Activated B cell treated with CpG ODN at 0.5 μM for 24 hours (primary cell): ENCODE results near the gene GRIN3B. TPM values are rescaled to one million over a fixed set of nuclear protein-coding genes. Genes with fewer than 3 reads are reported as not detected.

Source experiments
- ATAC-seq: fragments of 200-7000 bp; cut with Tn5 transposase; one replicate; pipeline ENCODE4 v1.10.0; 2021; ENCODE audit warnings: low read depth, mild to moderate bottlenecking, moderate library complexity
- CTCF ChIA-PET: fragments of 350-600 bp; sonication (Branson Sonifier 250); formaldehyde crosslinking; loops from one replicate; lab custom pipeline; 2021; ENCODE audit warnings: antibody characterized with exemption; lab: Charles Lee
- POLR2A ChIA-PET: fragments of 350-600 bp; sonication (Branson Sonifier 250); formaldehyde crosslinking; loops from one replicate; lab custom pipeline; 2021; ENCODE audit warnings: antibody characterized with exemption; lab: Charles Lee
- DNase-seq: peaks from one replicate; pipeline ENCODE4 v3.0.0; 2022
- H3K27ac Mint-ChIP-seq: one replicate; pipeline ENCODE4 v1.8.0; 2020; ENCODE audit warnings: mixed read lengths
- H3K27me3 Mint-ChIP-seq: one replicate; pipeline ENCODE4 v1.8.0; 2021; ENCODE audit warnings: mixed read lengths
- H3K36me3 Mint-ChIP-seq: one replicate; pipeline ENCODE4 v1.8.0; 2021; ENCODE audit warnings: low read depth, mixed read lengths
- H3K4me1 Mint-ChIP-seq: one replicate; pipeline ENCODE4 v1.8.0; 2021; ENCODE audit warnings: mixed read lengths
- H3K4me3 Mint-ChIP-seq: one replicate; pipeline ENCODE4 v1.8.0; 2020; ENCODE audit warnings: mild to moderate bottlenecking, mixed read lengths
- H3K9me3 Mint-ChIP-seq: one replicate; pipeline ENCODE4 v1.8.0; 2020; ENCODE audit warnings: mixed read lengths
- CTCF ChIP-seq: fragments of 200-600 bp; IDR thresholded peaks from one replicate; pipeline ENCODE4 v1.8.0; 2022; ENCODE audit warnings: antibody characterized with exemption, mild to moderate bottlenecking
- intact Hi-C: fragments of 100-400 bp; cut with micrococcal nuclease; formaldehyde crosslinking; loops from one replicate; pipeline ENCODE4 v1.15.1; 2024
- total RNA-seq: library from RNA; stranded (reverse); gene quantifications from 2 replicates; pipeline ENCODE4 v1.2.3, GENCODE V29; 2022

GRIN3B gene
- total RNA-seq, 1 donor from 2014 or later: 0.11 TPM

DNA sequence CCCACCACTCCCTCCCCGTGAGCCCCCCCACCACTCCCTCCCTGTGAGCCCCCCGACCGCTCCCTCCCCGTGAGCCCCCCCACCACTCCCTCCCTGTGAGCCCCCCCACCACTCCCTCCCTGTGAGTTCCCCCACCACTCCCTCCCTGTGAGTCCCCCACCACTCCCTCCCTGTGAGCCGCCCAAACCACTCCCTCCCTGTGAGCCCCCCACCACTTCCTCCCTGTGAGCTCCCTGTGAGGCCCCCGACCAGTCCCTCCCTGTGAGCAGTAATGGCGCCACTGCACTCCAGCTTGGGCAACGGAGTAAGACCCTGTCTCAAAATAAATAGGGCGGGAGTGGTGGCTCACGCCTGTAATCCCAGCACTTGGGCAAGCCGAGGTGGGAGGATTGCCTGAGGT, 49.6 kb downstream of the GRIN3B start:
- Mint-ChIP-seq H3K36me3 (peaks cover 39% of the 10 kb centered on the region), H3K4me1 (peaks cover 9% of the 10 kb centered on the region), H3K9me3 (no peaks in the 10 kb centered on the region), H3K27ac (no peak overlapping the region), H3K4me3 (no peak overlapping the region), H3K27me3 (no peaks in the 10 kb centered on the region)
- ATAC-seq: no peak
- no peak for TF ChIP-seq CTCF
- no peak for DNase-seq
- ChIA-PET POLR2A (interaction anchor here (1.1 to 2.4 kb wide), 4 partner anchors 9 to 219 kb away, joined by 4 to 11 read pairs (median 8); partner anchors contain the start of genes ABCA7 and CIRBP), CTCF (no interaction called here)
- intact Hi-C loops: no loop called here

DNA sequence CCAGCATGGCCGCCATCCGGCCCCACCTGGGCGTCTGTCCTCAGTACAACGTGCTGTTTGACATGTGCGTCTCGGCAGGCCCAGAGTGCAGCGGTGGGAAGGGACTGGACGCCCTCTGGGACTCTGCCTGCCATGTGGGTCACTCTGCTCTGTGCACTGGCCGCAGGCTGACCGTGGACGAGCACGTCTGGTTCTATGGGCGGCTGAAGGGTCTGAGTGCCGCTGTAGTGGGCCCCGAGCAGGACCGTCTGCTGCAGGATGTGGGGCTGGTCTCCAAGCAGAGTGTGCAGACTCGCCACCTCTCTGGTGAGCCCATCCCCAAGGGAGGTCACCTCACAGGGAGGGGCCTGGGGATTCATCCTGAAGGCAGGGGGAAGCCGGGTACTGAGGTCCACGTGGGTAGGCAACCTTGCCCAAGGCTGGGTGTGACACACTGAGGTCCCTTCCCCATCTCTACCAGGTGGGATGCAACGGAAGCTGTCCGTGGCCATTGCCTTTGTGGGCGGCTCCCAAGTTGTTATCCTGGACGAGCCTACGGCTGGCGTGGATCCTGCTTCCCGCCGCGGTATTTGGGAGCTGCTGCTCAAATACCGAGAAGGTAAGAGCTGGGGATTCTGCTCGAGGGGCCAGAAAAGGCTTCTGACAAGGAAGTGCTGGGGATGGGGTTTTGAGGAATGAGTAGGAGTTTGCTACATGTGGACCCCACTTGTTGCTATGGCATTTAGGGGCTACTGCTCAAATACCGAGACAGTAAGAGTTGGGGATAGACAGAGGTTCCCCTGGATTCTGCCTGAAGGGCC, 51.0 kb downstream of the GRIN3B start:
- POLR2A ChIA-PET: interaction anchor here (0.5 to 1.6 kb wide), 2 partner anchors 10 to 136 kb away, joined by 4 to 5 read pairs; no protein-coding TSS in a partner anchor
- Mint-ChIP-seq H3K27ac (no peak overlapping the region), H3K9me3 (no peaks in the 10 kb centered on the region), H3K4me3 (no peak overlapping the region), H3K27me3 (no peaks in the 10 kb centered on the region), H3K36me3 (peaks cover 36% of the 10 kb centered on the region), H3K4me1 (peaks cover 6% of the 10 kb centered on the region)
- DNase-seq: no peak
- ATAC-seq: no peak
- TF ChIP-seq CTCF: no peak
- intact Hi-C loops: no loop called here
- CTCF ChIA-PET: no interaction called here

GRCh38 chr19:1051791-1052190, 51.6 kb downstream of the GRIN3B start:
- Mint-ChIP-seq H3K4me3 (no peak overlapping the region), H3K9me3 (peaks cover 5% of the 10 kb centered on the region), H3K4me1 (peaks cover 9% of the 10 kb centered on the region), H3K27me3 (no peaks in the 10 kb centered on the region), H3K36me3 (peaks cover 42% of the 10 kb centered on the region), H3K27ac (no peak overlapping the region)
- DNase-seq (no peak), ATAC-seq (no peak)
- no peak for TF ChIP-seq CTCF
- intact Hi-C loops: no loop called here
- CTCF ChIA-PET: no interaction called here
- POLR2A ChIA-PET: interaction anchor here (0.5 kb wide), 1 partner anchor 135 kb away, joined by 5 read pairs; no protein-coding TSS in a partner anchor

DNA sequence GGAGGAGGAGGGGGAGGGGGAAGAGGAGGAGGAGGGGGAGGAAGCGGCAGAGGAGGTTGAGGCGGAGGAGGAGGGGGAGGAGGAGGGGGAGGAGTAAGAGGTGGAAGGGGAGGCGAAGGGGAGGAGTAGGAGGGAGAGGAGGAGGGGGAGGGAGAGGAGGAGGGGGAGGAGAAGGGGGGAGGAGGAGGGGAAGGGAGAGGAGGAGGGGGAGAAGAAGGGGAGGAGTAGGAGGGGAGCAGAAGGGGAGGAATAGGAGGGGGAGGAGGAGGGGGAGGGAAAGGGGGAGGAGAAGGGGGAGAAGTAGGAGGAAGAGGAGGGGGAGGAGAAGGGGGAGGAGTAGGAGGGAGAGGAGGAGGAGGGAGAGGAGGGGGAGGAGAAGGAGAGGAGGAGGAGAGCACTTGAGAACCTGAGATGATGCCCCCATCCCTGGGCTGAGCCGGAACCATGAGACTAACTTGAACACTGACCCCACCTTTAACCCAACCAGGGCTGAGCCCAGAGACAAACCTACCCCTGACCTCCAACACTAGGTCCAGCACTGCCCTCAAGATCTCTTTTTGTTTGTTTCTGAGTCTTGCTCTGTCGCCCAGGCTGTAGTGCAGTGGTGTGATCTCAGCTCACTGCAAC, 52.2 kb downstream of the GRIN3B start:
- no peak overlapping the region for H3K4me3 Mint-ChIP-seq
- H3K27me3 Mint-ChIP-seq: no peaks in the 10 kb centered on the region
- intact Hi-C loops: no loop called here
- no peak for TF ChIP-seq CTCF
- ChIA-PET CTCF (no interaction called here), POLR2A (interaction anchor here (0.7 kb wide), 1 partner anchor 14 kb away, joined by 3 read pairs; no protein-coding TSS in a partner anchor)
- H3K27ac Mint-ChIP-seq: no peak overlapping the region
- peaks cover 14% of the 10 kb centered on the region for H3K4me1 Mint-ChIP-seq
- H3K36me3 Mint-ChIP-seq: peaks cover 48% of the 10 kb centered on the region
- no peak for ATAC-seq
- peaks cover 6% of the 10 kb centered on the region for H3K9me3 Mint-ChIP-seq
- DNase-seq: no peak
